CD4-positive, alpha-beta T cell treated with Interleukin-15 for 1 hour (primary cell): ENCODE measurements around the gene TMEFF1.
A peak's percentile ranks its signal among the peaks of the same experiment; 100 is the strongest.
"Not testable (repeated sequence)": the region's sequence is repeated elsewhere in the genome, so short reads cannot be mapped to it uniquely, and the experiment has no call there.

Experiments
- DNase-seq: peaks from one replicate; pipeline ENCODE4 v3.0.0-alpha.2; 2020

TMEFF1 gene, protein sequence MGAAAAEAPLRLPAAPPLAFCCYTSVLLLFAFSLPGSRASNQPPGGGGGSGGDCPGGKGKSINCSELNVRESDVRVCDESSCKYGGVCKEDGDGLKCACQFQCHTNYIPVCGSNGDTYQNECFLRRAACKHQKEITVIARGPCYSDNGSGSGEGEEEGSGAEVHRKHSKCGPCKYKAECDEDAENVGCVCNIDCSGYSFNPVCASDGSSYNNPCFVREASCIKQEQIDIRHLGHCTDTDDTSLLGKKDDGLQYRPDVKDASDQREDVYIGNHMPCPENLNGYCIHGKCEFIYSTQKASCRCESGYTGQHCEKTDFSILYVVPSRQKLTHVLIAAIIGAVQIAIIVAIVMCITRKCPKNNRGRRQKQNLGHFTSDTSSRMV

DNA sequence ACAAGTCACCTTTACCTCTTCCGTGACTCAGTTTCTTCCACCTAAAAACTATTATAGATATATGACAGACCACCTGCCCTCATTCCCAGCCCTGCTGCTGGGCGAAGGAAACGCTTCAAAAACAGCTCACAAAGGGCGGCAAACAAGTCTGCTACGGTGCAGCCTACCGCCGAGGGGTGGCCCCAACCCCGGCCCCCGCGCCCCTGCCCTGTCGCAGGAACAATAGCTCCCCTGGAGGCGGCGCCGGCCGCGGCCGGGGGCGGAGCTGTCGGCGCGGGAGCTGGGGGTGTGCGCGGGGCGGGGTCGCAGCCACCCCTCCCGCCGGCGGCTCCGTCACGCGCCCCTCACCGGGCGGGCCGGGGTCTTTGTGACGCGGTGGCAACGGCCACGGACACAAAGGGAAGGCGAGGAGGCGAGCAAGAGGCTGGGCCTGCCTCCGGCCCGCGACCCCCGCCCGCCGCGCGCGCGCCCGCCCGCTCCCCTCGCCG, at the start of gene TMEFF1:
Gene TMEFF1, plus strand, starts transcription at position 362 of the 488 bp plus-strand sequence. CDS start 396 bp downstream, outside the sequence.
- no peak for DNase-seq

DNA sequence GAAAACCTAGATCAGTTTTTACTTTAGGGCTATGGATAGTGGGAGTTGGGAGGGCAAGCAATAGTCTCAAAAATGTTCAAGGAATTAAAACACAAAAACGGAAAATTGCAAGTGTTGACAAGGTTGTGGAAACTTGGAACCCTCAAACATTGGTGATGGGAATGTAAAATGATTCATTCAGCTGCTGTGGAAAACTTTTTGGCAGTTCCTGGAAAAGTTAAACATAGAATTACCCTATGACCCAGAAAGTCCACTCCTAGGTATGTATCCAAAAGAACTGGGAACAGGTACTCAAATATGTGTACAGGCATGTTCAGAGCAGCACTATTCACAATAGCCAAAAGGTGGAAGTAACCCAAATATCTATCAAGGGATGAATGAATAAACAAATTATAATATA, 47.2 kb upstream of the TMEFF1 start:
- DNase-seq, result no peak

DNA sequence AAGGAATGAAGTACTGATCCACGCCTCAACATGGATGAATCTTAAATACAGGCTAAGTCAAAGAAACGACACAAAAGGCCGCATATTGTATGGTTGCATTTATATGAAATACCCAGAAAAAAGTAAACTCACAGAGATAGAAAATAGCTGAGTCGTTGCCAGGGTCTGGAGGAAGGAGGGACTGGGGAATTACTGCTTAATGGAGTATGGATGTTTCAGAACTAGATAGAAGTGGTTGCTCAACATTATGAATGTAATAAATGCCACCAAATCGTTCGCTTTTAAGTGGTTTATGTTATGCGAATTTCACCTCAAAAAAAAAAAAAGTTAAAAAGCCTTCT, 46.8 kb upstream of the TMEFF1 start:
- DNase-seq, result no peak

DNA sequence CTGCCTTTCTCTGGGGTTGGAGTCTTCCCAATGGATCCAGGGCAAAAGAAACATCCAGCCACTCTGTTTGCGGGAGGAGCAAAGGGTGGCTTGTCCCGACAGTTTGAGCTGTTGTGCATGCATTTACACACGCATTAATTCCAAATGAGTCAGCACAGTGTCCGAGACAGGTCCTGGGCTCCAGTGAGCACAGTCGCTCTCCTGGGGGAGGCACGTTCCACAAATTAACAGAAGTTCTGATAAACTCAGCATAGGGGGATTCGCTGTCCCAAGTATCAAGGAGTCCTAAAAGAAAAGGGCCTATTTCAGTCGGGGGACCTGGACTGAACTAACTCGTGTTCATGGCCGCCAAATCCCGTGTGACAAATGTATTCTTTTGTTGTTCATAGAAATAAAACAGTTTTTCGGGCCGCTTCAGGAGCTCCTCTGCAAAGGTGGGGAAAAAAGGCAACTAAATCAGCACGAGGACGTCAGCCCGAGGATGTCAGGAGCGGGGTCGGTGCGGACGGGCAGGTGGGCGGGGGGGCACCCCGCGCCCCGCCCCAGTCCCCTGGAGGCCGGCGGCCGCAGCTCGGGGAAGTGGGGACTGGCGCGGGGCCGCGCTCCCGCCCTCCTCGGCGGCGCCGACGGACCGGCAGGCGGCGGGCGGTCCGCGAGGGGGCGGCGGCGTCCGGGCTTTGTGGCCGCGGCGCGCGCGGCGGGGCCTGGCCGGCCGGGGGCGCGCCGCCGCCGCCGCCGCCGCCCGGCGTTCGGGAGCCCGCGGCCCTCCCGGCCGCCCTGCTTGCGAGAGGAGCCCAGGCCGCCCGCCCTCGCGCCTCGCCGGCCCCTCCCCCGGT, 46.2 kb upstream of the TMEFF1 start, which contains the start of gene MSANTD3:
Gene MSANTD3, plus strand, starts transcription at position 614 of the 836 bp plus-strand sequence. CDS start 14,796 bp downstream, outside the sequence.
- peak; percentile 45 for DNase-seq

DNA sequence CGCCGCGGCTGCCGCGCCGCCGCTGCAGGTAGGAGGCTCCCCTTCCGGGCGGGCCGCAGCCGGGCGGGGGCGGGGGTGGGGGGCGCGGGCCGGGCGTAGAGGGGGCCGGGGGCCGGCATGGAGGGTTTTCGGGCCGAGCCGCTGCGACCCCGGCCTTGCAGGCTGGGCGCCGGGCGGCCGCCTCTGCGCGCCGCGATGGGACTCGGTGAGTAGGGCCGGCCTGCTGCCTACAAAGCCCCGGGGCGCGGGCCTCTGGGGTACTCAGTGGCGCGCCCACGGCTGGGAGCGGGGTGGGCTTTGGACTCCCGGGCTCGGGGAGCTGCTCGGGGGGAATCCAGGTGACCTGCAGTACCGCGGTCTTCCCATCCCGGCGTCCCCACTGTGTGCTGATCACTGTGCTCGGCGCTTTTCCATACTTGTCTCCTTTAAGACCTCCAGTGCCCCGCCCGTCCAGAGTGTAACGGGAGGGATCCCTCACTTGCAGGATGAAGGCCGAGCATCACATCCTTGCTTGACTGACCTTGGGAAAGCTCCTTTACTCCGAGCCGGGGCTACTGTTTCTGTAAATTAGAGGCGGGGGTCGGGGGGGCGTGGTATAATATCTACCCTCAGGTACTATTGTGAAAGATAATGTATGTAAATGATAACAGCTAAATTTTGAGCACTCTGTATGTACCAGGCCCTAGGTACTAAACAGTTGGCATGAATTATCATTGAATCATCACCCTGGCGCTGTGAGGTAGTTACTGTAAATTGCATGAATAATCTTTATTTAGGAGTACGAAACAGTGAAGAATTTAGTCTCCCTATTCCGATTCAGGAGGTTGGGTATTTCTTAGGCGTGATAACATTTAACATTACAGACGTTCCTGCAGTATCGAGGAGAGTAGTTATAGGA, 45.3 kb upstream of the TMEFF1 start:
- no peak for DNase-seq

DNA sequence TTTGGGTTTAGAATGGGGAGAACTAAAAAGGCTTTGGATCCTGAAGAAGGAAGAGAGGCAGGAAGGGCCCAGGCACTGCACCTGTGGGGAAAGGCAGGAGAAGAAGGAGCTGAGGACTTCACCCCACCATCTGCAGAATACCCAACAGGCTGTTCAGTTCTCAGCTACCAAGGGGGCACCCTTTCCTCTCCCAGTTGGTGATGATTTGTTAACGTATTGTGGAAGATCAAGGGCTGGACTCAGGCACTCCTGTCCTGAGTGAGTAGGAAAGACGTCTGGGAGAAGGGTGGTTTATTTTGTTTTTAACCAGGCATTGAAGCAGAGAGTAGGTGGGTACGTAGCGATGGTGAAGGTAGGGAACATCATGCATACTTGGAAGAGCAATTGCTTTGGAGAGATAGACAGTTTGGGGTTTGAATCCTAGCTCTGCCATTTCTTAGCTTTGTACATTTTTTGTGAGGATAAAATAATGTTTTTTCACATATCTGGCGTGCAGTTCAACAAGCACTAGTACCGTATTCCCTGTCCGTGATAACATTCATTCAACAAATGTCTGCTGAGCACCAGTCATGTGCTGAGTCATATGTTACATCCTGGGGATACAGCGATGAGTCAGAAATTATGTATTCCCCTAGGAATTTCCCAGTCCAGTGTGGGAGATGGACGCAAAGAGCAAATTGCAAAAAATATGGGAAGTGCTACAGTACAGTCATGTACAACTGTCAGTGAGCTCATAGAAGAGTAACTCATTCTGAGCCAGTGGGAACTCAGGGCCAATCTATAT, 43.9 kb upstream of the TMEFF1 start:
- no peak for DNase-seq

DNA sequence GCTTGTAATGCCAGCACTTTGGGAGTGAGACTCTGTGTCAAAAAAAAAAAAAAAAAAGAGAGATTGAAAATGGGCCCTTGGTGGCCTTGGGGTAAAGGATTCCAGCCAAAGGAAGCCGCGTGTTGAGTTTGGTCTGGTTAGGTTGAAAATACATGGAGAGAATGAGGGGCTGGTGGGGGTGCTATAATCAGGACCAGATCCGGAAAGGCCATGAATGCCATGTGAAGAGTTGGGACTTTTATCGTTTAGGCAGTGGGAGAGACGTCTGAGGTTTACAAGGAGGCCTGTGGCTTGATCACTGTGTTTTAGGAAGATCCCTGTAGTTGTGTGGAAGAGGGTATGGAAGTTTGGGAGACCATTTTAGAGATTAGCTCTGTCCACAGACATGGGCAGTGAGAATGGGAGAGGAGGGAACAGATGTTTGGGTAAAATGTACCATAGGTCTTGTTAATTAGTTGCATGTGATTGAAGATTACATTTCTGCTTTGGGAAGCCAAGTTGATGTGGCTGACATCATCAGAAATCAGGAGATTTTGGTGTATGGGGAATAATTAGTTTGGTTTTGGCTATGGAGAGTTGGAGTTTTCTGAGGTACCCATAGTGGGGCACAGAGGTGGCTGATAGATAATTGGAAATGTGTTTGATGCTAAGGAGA, 42.5 kb upstream of the TMEFF1 start:
- DNase-seq, result no peak

DNA sequence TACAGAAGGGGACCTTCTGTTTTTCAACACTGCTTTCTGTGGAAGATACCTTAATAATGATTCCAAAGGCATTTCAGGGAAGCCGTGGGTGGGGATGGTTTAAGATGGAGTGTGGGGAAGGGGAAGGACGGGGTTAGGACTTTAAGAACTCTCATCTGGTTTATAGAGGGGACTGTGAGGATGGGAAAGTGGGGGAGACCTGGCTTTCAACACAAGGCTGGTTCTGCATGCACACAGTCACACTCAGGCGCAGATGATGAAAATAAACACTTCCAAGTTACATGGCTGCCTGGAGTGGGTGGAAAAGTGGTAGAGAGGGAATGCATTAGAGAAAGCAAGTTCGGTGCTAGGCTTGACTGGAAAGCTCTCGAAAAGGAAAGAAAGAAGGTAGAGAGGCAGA, 41.1 kb upstream of the TMEFF1 start:
- DNase-seq, result no peak

DNA sequence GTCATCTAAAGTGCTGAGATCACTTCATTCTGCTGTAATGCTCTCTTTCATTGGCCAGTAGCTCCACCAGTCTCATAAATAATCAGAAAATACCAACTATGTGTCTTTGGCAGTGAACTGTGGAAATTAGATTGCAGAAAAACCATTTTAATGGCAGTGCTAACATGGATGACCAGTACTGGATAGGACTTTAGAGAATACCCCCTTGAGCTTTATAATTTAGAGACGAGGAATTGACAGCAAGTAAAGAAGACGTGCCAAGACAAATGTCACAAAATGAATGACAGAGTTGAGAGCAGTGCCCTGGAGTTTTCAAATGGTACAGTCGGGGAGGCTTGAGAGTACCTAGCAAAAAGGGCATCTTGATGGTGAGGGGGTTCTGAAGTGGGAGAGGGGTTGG, 40.2 kb upstream of the TMEFF1 start:
- DNase-seq, result no peak

DNA sequence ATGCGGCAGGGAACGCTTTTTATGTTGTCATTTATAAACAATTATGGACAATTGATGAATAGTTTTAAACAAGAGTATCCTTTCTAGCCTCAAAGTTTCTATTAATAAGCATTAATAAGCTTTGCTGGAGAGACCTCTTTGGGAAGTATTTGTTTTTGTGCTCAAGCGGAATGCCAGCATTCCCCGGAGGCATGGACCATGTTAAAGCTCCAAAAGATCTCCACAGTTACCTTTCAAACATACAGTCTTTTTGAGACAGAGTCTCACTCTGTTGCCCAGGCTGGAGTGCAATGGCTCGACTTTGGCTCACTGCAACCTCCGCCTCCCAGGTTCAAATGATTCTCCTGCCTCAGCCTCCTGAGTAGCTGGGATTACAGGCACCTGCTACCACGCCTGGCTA, 36.4 kb upstream of the TMEFF1 start:
- DNase-seq, result no peak

DNA sequence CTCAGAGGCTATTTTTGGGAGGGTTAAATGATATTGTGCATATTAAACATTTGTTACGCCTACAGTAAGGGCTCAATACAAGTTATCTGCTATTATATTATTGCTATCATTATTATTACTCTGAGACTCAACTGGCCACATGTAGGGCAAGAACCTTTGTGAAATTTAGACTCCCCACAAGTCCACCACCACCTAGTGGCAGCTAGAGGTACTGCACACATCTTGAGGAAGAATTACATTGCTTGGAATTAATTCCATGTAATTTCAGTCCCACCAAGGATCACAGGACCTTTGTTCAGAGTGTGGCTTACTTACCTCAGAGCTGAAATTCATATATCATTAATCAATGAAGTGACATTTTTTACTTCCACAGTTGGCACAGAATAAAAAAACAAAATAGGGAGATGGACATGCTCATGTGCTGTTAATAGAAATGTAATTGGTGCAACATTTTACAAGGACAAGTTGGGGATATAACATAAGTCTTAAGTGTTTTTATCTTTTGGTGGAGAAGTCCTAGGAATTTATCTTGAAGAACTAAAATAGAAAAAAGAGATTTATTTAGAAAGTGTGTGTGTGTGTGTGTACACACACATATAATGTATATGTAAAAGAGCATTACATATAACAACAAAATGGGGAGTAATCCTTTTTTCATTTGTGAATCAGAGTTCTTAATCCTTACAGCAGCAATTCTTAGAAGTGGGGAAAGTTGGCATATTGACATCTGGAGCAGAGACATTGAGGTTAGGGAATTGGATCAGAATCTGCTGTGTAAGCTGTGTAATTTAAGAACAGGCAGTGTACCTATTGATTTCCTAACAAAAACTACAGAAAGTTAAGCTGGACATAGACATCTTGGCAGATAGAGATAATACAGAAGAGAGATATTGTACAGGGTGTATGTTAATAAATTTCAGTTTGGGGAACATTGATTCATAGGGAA, 34.8 kb upstream of the TMEFF1 start:
- DNase-seq, result peak; percentile 39

DNA sequence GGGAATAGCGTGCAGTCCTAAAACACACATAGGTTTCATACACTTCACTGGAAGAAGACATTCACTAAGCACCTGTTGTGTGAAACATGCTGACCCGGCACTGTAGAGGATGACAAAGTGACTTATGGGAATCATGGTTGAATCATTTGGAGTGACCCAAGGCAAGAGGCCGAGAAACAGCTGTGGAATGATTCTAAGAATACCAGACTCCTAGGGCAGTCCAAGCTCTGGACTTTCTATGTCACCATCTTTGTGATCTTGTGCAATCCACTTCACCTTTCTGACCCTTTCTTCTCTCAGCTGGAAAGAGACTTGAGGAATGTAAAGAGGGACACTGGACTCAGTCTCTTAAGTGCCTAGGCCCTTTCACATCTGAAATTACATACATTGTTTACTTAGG, 32.9 kb upstream of the TMEFF1 start:
- DNase-seq, result no peak

DNA sequence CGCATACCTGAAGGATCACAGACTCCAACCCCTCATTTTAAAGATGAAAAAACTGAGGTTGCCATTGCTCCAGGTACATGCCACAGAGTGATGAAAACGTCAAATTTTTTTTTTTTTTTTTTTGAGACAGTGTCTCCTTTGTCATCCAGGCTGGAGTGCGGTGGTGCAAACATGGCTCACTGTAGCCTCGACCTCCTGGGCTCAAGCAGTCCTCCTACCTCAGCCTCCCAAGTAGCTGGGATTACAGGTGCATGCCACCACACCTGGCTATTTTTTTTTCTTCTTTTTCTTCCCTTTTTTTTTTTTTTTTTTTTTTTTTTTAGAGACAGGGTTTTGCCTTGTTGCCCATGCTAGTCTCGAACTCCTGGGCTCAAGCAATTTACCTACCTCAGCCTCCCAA, 32.5 kb upstream of the TMEFF1 start:
- DNase-seq, result not testable (repeated sequence)

DNA sequence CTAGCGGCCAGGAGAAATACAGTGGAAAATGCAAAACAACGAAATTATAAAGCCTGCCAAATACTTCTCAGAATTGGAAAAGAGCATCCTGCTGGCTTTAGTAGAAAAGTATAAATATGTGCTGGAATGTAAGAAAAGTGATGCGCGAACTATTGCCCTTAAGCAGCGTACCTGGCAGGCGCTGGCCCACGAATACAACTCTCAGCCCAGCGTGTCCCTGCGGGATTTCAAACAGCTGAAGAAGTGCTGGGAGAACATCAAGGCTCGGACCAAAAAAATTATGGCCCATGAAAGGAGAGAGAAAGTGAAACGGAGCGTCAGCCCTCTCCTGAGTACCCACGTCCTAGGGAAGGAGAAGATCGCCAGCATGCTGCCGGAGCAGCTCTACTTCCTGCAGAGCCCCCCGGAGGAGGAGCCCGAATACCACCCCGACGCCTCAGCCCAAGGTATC, 31.0 kb upstream of the TMEFF1 start:
- no peak for DNase-seq

DNA sequence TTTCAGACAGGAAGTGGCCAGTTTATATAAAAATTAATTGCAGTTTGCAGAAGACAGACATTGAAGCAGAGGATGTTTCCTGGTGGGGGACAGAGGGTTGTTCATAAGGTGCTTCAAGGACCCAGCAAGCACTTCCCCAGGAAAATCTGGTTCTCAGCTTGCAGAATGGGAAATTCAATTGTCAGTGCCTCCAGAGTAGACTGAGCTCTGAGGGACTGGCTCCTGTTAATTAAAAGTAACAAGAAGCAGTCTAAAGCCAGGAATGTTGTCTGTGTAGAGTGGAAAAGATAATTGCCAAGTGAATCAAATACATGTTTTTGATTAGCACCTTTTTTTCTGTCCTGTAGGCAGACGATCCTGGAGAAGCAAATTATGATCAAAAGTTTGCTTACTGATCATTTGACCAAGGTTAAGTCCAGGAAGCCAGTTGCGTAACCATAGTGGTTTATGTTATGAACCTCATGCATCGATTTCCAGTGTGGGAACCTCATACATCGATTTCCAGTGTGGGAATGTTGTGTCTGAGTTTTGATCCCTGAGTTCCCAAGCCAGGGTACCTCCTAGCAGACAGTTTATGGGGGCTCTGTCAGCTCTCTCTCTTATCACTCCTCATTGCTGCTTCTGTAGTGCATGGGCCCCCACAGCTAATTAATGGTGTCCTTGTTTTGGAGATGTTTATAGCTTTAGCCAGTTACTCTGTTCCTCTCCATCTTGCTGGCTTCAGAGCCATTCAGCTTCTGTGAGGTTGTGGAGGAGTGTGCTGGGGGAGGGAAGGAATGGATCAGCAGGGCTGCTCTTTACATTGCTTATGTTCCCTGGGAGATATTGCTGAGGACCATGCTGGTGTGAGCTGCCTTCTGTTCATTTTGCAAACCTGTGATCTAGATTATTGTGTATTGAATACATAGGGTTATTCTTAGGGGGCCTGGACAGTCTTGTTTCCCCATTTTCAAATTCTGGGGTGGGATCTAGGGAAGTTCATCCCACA, 28.9 kb upstream of the TMEFF1 start:
- DNase-seq, result no peak

DNA sequence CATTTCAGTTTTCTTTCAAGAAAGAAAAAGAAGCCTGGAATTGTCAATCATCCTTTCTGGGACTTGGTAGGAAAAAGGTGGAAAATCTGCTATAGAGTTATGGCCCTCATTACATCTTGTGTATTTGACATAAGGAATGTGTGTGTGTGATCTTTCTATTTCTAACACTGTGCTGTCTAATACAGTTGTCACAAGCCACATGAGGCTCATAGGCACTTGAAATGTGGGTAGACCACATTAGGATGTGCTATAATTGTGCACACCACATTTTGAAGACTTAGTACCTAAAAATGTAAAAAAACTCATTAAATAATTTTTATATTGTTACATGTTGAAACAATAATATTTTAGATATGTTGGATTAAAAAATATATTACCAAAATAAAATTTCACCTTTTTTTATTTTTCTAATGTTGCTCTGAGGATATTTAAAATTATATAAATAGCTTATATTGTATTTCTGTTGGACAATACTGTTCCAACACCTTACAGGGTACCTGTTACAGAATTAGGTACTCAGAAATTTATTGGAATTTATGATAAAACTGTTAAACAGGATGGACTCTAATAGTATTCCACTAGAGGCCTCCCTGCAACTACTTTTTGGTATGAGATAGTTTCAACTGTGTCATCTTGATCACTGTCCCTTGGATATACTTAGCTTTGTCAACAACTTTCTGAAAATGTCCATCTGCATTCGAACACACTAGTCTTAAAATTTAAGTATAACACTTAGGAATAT, 27.6 kb upstream of the TMEFF1 start:
- DNase-seq, result no peak

DNA sequence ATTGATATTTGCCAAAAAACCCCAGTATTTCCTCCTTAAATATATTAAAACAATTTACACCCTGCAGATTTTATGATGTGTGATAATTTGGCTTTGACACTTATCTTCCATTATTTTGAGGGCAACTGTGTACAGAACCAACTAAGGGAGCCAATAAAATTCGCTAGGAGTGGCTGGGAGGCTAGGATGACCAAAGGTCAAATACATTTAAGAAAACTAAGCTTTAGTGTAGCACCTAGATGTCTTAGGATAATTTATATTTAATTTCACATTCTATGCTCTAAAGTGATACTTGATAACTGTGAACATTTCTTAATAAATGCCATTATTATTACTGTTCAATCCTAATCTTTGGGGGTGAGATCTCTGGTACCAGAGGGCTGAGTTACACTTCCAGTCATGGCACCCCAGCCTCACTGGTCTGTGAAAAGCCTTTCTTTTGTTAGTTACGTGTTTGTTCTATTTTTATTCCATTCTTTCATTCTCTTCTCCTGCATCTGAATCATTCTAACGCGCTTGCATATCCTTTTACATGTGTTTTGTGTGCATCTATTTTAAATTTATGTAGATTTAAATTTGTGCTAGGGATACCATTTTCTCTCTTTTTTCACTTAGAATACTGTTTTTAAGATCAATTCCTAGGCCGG, 26.9 kb upstream of the TMEFF1 start:
- DNase-seq, result no peak

DNA sequence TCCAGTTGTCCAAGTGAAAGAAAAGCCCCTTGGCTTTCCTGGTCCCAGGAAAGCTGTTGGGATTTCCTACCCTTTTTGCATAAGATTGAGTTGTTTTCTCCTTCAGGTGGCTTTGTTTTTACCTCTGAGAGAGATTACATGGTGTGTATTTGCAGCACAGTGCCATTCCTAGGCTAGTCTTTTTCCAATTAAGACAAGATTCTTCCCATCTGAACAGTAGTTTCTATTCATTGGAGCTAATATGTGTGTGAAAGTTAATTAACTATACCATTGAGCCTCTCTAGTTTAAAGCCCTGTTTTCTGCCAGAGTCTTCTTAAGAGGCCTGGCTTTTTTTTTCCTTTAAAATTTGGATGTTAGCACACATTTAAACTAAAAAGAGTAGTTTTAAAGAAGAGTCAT, 25.9 kb upstream of the TMEFF1 start:
- DNase-seq, result no peak
